ENCODE results near the gene PLD5. TPM values are rescaled to one million over a fixed set of nuclear protein-coding genes. Genes with fewer than 3 reads are reported as not detected.

The PLD5 gene
- total and polyA plus RNA-seq, 4 donors, result under 0.01 to 0.17 (median 0.05) TPM; not detected in 1

GRCh38 chr1:242205622-242206489, 318.6 kb downstream of the PLD5 start (continued):
- TF ChIP-seq ATF3 (IDR thresholded peaks at IDR 0.05) (no peak), MAX (IDR thresholded peaks at IDR 0.05) (no peak), HNF4G (IDR thresholded peaks at IDR 0.05) (no peak), RAD21 (IDR thresholded peaks at IDR 0.05) (no peak), HNF4A (conservative IDR thresholded peaks at IDR 0.05) (no peak)

- DNase-seq (ENCODE audit: low spot score), result no peak
- WGBS, result 70% methylated on average over 6 of the region's 6 CpGs
- TF ChIP-seq TAF1 (conservative IDR thresholded peaks at IDR 0.05) (no peak), NR2F2 (IDR thresholded peaks at IDR 0.05) (no peak), FOXA2 (IDR thresholded peaks at IDR 0.05) (no peak), ATF3 (IDR thresholded peaks at IDR 0.05) (no peak), REST (IDR thresholded peaks at IDR 0.05) (no peak), YY1 (IDR thresholded peaks at IDR 0.05) (no peak), ZBTB33 (IDR thresholded peaks at IDR 0.05) (no peak), FOXA1 (IDR thresholded peaks at IDR 0.05) (no peak), SP1 (IDR thresholded peaks at IDR 0.05) (no peak), JUND (IDR thresholded peaks at IDR 0.05) (no peak)
- TF ChIP-seq, protein P1, sequence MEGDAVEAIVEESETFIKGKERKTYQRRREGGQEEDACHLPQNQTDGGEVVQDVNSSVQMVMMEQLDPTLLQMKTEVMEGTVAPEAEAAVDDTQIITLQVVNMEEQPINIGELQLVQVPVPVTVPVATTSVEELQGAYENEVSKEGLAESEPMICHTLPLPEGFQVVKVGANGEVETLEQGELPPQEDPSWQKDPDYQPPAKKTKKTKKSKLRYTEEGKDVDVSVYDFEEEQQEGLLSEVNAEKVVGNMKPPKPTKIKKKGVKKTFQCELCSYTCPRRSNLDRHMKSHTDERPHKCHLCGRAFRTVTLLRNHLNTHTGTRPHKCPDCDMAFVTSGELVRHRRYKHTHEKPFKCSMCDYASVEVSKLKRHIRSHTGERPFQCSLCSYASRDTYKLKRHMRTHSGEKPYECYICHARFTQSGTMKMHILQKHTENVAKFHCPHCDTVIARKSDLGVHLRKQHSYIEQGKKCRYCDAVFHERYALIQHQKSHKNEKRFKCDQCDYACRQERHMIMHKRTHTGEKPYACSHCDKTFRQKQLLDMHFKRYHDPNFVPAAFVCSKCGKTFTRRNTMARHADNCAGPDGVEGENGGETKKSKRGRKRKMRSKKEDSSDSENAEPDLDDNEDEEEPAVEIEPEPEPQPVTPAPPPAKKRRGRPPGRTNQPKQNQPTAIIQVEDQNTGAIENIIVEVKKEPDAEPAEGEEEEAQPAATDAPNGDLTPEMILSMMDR (IDR thresholded peaks at IDR 0.05; ENCODE audit: low read depth, low read length, missing input control), result no peak
Observed at GRCh38 chr1:242203262-242203661, 321.2 kb downstream of the PLD5 start.

More at GRCh38 chr1:242203262-242203661, 321.2 kb downstream of the PLD5 start:
- Histone ChIP-seq H3K9ac (ENCODE audit: low read depth in 1 of 2, low read length in 2 of 2) (no peak overlapping the region), H3K9me3 (ENCODE audit: control insufficient read depth in 4 of 4, low read length in 3 of 4) (no peaks in the 10 kb centered on the region), H3K4me1 (ENCODE audit: control insufficient read depth in 4 of 4, insufficient read depth in 4 of 4, low read length in 3 of 4) (no peaks in the 10 kb centered on the region), H3K4me3 (ENCODE audit: low read depth in 1 of 3, low read length in 3 of 3) (no peak overlapping the region), H3K27me3 (ENCODE audit: control insufficient read depth in 4 of 4, insufficient read depth in 4 of 4, low read length in 3 of 4) (peaks cover 0 to 3% (median 0%) of the 10 kb centered on the region in 4 donors), H3K27ac (ENCODE audit: low read depth in 1 of 2, low read length in 2 of 2) (no peak overlapping the region), H3K36me3 (ENCODE audit: control insufficient read depth in 4 of 4, insufficient read depth in 3 of 4, low read depth in 1 of 4, low read length in 3 of 4) (no peaks in the 10 kb centered on the region)

All from liver (tissue), 9 donors.